HS-27A (cell line): ENCODE measurements around the gene TMEM203.

ENCODE experiments used
- DNase-seq: peaks from one replicate; pipeline ENCODE4 v3.0.0-alpha.2; 2012; ENCODE audit warnings: low read depth, missing footprints

TMEM203 gene

GRCh38 chr9:137218212-137218753, 12.8 kb upstream of the TMEM203 start:
- no peak for DNase-seq

GRCh38 chr9:137217276-137218211, 12.1 kb upstream of the TMEM203 start:
- no peak for DNase-seq

- DNase-seq, result no peak
These were observed 10.9 kb upstream of the TMEM203 start for GRCh38 chr9:137216188-137216965.

GRCh38 chr9:137215196-137215986, 9.9 kb upstream of the TMEM203 start:
- no peak for DNase-seq

- DNase-seq, result no peak
These were observed 9.2 kb upstream of the TMEM203 start for GRCh38 chr9:137214620-137215019.

- no peak for DNase-seq
These were observed 8.0 kb upstream of the TMEM203 start for GRCh38 chr9:137213160-137214060.

GRCh38 chr9:137212520-137212919, 7.1 kb upstream of the TMEM203 start:
- DNase-seq, result no peak

GRCh38 chr9:137211532-137211931, 6.1 kb upstream of the TMEM203 start:
- no peak for DNase-seq

- no peak for DNase-seq
These were observed 1.2 kb upstream of the TMEM203 start for GRCh38 chr9:137206602-137207001.

- DNase-seq, result no peak
These were observed 720 bp downstream of the TMEM203 start for GRCh38 chr9:137204731-137205125.

- DNase-seq, result no peak
These were observed 2.5 kb downstream of the TMEM203 start for GRCh38 chr9:137202966-137203365.

- DNase-seq, result no peak
These were observed 4.1 kb downstream of the TMEM203 start for GRCh38 chr9:137201205-137201868.

- peak; percentile 82 for DNase-seq
These were observed 4.9 kb downstream of the TMEM203 start, which contains the start of gene TPRN for GRCh38 chr9:137200311-137201204. Gene TPRN, minus strand, starts transcription at chr9:137200741. Its CDS starts 30 bp downstream, at chr9:137200711.

- no peak for DNase-seq
These were observed 5.9 kb downstream of the TMEM203 start for GRCh38 chr9:137199411-137200121.

- DNase-seq, result no peak
These were observed 6.6 kb downstream of the TMEM203 start for GRCh38 chr9:137198902-137199283.

GRCh38 chr9:137198051-137198901, 7.2 kb downstream of the TMEM203 start:
- no peak for DNase-seq

GRCh38 chr9:137195525-137196220, 9.8 kb downstream of the TMEM203 start:
- no peak for DNase-seq
